SK-N-SH (cell line): ENCODE results near the gene SIRT2. TPM values are rescaled to one million over a fixed set of nuclear protein-coding genes. Genes with fewer than 3 reads are reported as not detected.

Experiments used
- CTCF ChIA-PET: fragments of 300-600, 350-600 bp; formaldehyde crosslinking; extraction: SDS; loops from one replicate; lab custom pipeline; 2021; lab: Yijun Ruan, JAX
- POLR2A ChIA-PET: fragments of 350-600 bp; sonication (Branson Sonifier 250); formaldehyde crosslinking; extraction: SDS; loops from one replicate; lab custom pipeline; 2020; ENCODE audit warnings: antibody characterized with exemption, inconsistent platforms; lab: Yijun Ruan, JAX
- DNase-seq: peaks from one replicate; pipeline ENCODE4 v3.0.0; 2012
- H2AFZ ChIP-seq: fragments of 200-600 bp; sonication (generic); 2 replicates; pipeline ENCODE4 v1.8.1; 2016; ENCODE audit warnings: antibody characterized with exemption, mild to moderate bottlenecking, low read depth
- H3F3A ChIP-seq: fragments of 200-600 bp; sonication (generic); replicated peaks from 2 replicates; pipeline ENCODE3; 2016; ENCODE audit warnings: antibody characterized with exemption, mild to moderate bottlenecking; ENCODE audit not compliant: insufficient read depth
- H3K27ac ChIP-seq, 2 experiments: fragments of 200-500 bp in 1 of 2; fragments of 200-600 bp in 1 of 2; sonication (Bioruptor generic) in 1 of 2; sonication (generic), shearing (Covaris generic) in 1 of 2; 2 replicates each; pipeline versions ENCODE4 v1.5.1 to v1.6.1; 2014 to 2016; ENCODE audit warnings: low read depth in 2 of 2, inconsistent platforms in 1 of 2, low read length in 1 of 2, mild to moderate bottlenecking in 1 of 2, mixed read lengths in 1 of 2
- H3K27me3 ChIP-seq: fragments of 200-600 bp; sonication (generic), shearing (Covaris generic); 2 replicates; pipeline ENCODE4 v1.6.1; 2016; ENCODE audit warnings: mixed run types; ENCODE audit not compliant: insufficient read depth
- H3K36me3 ChIP-seq, 2 experiments: fragments of 200-500 bp in 1 of 2; fragments of 200-600 bp in 1 of 2; sonication (Bioruptor generic) in 1 of 2; sonication (generic) in 1 of 2; replicated peaks in 1 of 2; 2 replicates each; pipeline versions ENCODE3 to v1.5.1; 2014 to 2016; ENCODE audit warnings: low read length in 1 of 2, mild to moderate bottlenecking in 1 of 2; ENCODE audit not compliant: insufficient read depth in 2 of 2, control insufficient read depth in 1 of 2
- H3K4me1 ChIP-seq, 2 experiments: fragments of 200-500 bp in 1 of 2; fragments of 200-600 bp in 1 of 2; sonication (Bioruptor generic) in 1 of 2; sonication (generic), shearing (Covaris generic) in 1 of 2; 2 replicates each; pipeline versions ENCODE4 v1.5.1 to v1.6.1; 2014 to 2016; ENCODE audit warnings: low read depth in 1 of 2, low read length in 1 of 2, mixed run types in 1 of 2; ENCODE audit not compliant: insufficient read depth in 2 of 2, control insufficient read depth in 1 of 2
- H3K4me2 ChIP-seq: fragments of 200-600 bp; sonication (generic), shearing (Covaris generic); 2 replicates; pipeline ENCODE4 v1.6.1; 2017; ENCODE audit warnings: mixed run types
- H3K4me3 ChIP-seq, 2 experiments: fragments of 200-500 bp in 1 of 2; fragments of 200-600 bp in 1 of 2; sonication (Bioruptor generic) in 1 of 2; sonication (generic), shearing (Covaris generic) in 1 of 2; 2 replicates each; pipeline versions ENCODE4 v1.5.1 to v1.8.1; 2014 to 2016; ENCODE audit warnings: low read depth in 2 of 2, inconsistent platforms in 1 of 2, low read length in 1 of 2, mild to moderate bottlenecking in 1 of 2, mixed read lengths in 1 of 2, moderate library complexity in 1 of 2
- H3K79me2 ChIP-seq: fragments of 200-600 bp; sonication (generic); 2 replicates; pipeline ENCODE4 v1.8.1; 2017; ENCODE audit warnings: mild to moderate bottlenecking; ENCODE audit not compliant: insufficient read depth
- H3K9ac ChIP-seq: fragments of 200-600 bp; sonication (generic); 2 replicates; pipeline ENCODE4 v1.6.1; 2017; ENCODE audit warnings: mixed run types
- H3K9me2 ChIP-seq: fragments of 200-600 bp; sonication (generic); 2 replicates; pipeline ENCODE4 v1.6.1; 2017; ENCODE audit warnings: mixed run types
- H3K9me3 ChIP-seq: fragments of 200-600 bp; sonication (generic); 2 replicates; pipeline ENCODE4 v1.6.1; 2017; ENCODE audit warnings: mixed run types, mild to moderate bottlenecking, moderate library complexity
- H4K20me1 ChIP-seq: fragments of 200-600 bp; sonication (generic); 2 replicates; pipeline ENCODE4 v1.6.1; 2017; ENCODE audit warnings: mild to moderate bottlenecking, mixed run types; ENCODE audit not compliant: insufficient read depth
- FOSL2 ChIP-seq: IDR thresholded peaks from 2 replicates; pipeline ENCODE4 v1.4.0; 2012; ENCODE audit warnings: low read depth, mild to moderate bottlenecking, moderate library complexity, borderline replicate concordance
- FOXJ3 ChIP-seq: sonication (generic); formaldehyde crosslinking; IDR thresholded peaks from 2 replicates; pipeline ENCODE4 v1.5.1; 2020; ENCODE audit warnings: mild to moderate bottlenecking, missing genetic modification reagents
- GATA2 ChIP-seq: sonication (generic); formaldehyde crosslinking; IDR thresholded peaks from 2 replicates; pipeline ENCODE4 v1.5.0; 2020; ENCODE audit warnings: mild to moderate bottlenecking, missing genetic modification reagents
- JUND ChIP-seq: IDR thresholded peaks from 2 replicates; pipeline ENCODE4 v1.4.0; 2012
- MAX ChIP-seq: IDR thresholded peaks from 2 replicates; pipeline ENCODE4 v1.4.0; 2012; ENCODE audit warnings: low read depth
- NFIC ChIP-seq: IDR thresholded peaks from 2 replicates; pipeline ENCODE4 v1.4.0; 2012; ENCODE audit warnings: borderline replicate concordance
- NRF1 ChIP-seq: IDR thresholded peaks from 2 replicates; pipeline ENCODE4 v1.6.1; 2012; ENCODE audit warnings: low read depth, mild to moderate bottlenecking, low read length
- RCOR1 ChIP-seq: fragments of 150-350 bp; IDR thresholded peaks from 2 replicates; pipeline ENCODE4 v1.6.1; 2017; ENCODE audit warnings: antibody characterized with exemption, low read length
- RXRA ChIP-seq: IDR thresholded peaks from 2 replicates; pipeline ENCODE4 v1.4.0; 2012; ENCODE audit warnings: low read depth, mild to moderate bottlenecking, borderline replicate concordance
- TEAD4 ChIP-seq: IDR thresholded peaks from 2 replicates; pipeline ENCODE4 v1.4.0; 2012; ENCODE audit warnings: mild to moderate bottlenecking, borderline replicate concordance; ENCODE audit not compliant: insufficient read depth
- USF1 ChIP-seq: IDR thresholded peaks from 2 replicates; pipeline ENCODE4 v1.4.0; 2012; ENCODE audit warnings: low read depth, borderline replicate concordance
- USF2 ChIP-seq: fragments of 150-350 bp; IDR thresholded peaks from 2 replicates; pipeline ENCODE4 v1.6.1; 2017; ENCODE audit warnings: antibody characterized with exemption, low read length, low read depth, borderline replicate concordance
- WGBS: methylation state at CpG from one replicate; pipeline ENCODE4 v1.1.6; 2017; ENCODE audit warnings: low lambda C conversion rate; 5-methylcytosine and 5-hydroxymethylcytosine counted together
- polyA plus RNA-seq, 3 experiments: library from polyadenylated mRNA; depleted of rRNA; stranded (reverse); fragments of >200 nt; gene quantifications; 2 replicates each; pipeline ENCODE4 v1.2.3, GENCODE V29; 2012
- TF ChIP-seq, protein P1 (sequence below): IDR thresholded peaks from 2 replicates; pipeline ENCODE4; 2012

SIRT2 gene
- polyA plus RNA-seq, 1 of the 3 experiments (the other 2 are of a cell fraction) = 39.3 TPM

GRCh38 chr19:38834590-38834989 lies 64.8 kb downstream of the SIRT2 start:
- Histone ChIP-seq H3K4me3 (no peak overlapping the region), H3K9me2 (no peaks in the 10 kb centered on the region), H3K27me3 (no peaks in the 10 kb centered on the region), H3K4me2 (peak overlapping the region; percentile 21; the same call in 1 of the 2 replicates), H3K4me1 (peaks cover 39 to 67% of the 10 kb centered on the region in 2 experiments; a peak in 3 of 4 replicates), H3K9ac (no peak overlapping the region), H3K27ac (peak overlapping the region in 1 of 2 experiments; percentile 82; a peak in 2 of 4 replicates), H3K36me3 (peaks cover 29 to 33% of the 10 kb centered on the region in 2 experiments), H3K9me3 (no peaks in the 10 kb centered on the region), H3K79me2 (peaks cover 25% of the 10 kb centered on the region; the same call in 1 of the 2 replicates), H4K20me1 (peaks cover 21% of the 10 kb centered on the region), H3F3A (peaks cover 76% of the 10 kb centered on the region), H2AFZ (no peak overlapping the region)
- TF ChIP-seq FOSL2 (no peak), RXRA (no peak), NFIC (no peak), NRF1 (no peak), TEAD4 (no peak), JUND (no peak), USF2 (no peak), RCOR1 (no peak), USF1 (no peak)
- ChIA-PET CTCF (no interaction called here), POLR2A (interaction anchor here (1.3 kb wide), 1 partner anchor 9 kb away, joined by 3 read pairs; no protein-coding TSS in a partner anchor)
- no peak for DNase-seq
- WGBS = 97% methylated on average over 6 of the region's 6 CpGs

DNA sequence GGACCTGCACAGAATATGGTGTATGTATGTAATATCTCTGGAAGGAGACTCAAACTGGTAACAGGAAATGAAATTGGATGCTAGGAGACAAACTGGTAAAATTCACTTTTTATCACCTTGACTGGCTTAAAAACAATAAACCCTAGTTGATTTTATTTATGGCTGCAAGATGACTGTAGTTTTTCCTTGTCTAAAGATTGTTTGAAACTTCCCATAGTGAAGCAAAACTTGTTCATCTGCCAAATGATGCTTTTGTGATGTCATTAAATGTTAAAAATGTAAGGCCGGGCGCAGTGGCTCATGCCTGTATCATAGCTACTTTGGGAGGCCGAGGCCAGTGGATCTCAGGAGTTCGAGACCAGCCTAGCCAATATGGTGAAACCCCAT lies 65.3 kb downstream of the SIRT2 start:
- POLR2A ChIA-PET = interaction anchor here (1.3 kb wide), 1 partner anchor 9 kb away, joined by 3 read pairs; no protein-coding TSS in a partner anchor
- no peak for TF ChIP-seq FOXJ3 (CRISPR knock-in tag)
- TF ChIP-seq MAX = no peak
- TF ChIP-seq GATA2 = no peak
- TF ChIP-seq, protein P1, sequence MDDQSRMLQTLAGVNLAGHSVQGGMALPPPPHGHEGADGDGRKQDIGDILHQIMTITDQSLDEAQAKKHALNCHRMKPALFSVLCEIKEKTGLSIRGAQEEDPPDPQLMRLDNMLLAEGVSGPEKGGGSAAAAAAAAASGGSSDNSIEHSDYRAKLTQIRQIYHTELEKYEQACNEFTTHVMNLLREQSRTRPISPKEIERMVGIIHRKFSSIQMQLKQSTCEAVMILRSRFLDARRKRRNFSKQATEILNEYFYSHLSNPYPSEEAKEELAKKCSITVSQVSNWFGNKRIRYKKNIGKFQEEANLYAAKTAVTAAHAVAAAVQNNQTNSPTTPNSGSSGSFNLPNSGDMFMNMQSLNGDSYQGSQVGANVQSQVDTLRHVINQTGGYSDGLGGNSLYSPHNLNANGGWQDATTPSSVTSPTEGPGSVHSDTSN = no peak
- TF ChIP-seq NRF1 = no peak
- TF ChIP-seq, all 33 proteins: peak for 0
- H3K9me3 ChIP-seq = no peaks in the 10 kb centered on the region
- H3K4me1 ChIP-seq = peaks cover 34 to 62% of the 10 kb centered on the region in 2 experiments; a peak in 3 of 4 replicates
- no peak overlapping the region for H2AFZ ChIP-seq
- H3K4me3 ChIP-seq = no peak overlapping the region
- DNase-seq = no peak
- H3K27me3 ChIP-seq = no peaks in the 10 kb centered on the region
- peak overlapping the region in 1 of 2 experiments; percentile 82; a peak in 2 of 4 replicates for H3K27ac ChIP-seq
- peaks cover 75% of the 10 kb centered on the region for H3F3A ChIP-seq
- WGBS = 89% methylated on average over 4 of the region's 4 CpGs
- H3K9ac ChIP-seq = no peak overlapping the region
- H3K9me2 ChIP-seq = no peaks in the 10 kb centered on the region
- H3K4me2 ChIP-seq = no peak overlapping the region
- CTCF ChIA-PET = no interaction called here
- peaks cover 17% of the 10 kb centered on the region for H4K20me1 ChIP-seq
- peaks cover 25 to 30% of the 10 kb centered on the region in 2 experiments for H3K36me3 ChIP-seq
- peaks cover 21% of the 10 kb centered on the region; the same call in 1 of the 2 replicates for H3K79me2 ChIP-seq
